ENCODE results near the gene PLEKHA5. TPM values are rescaled to one million over a fixed set of nuclear protein-coding genes. Genes with fewer than 3 reads are reported as not detected.
"Not testable (repeated sequence)": the region's sequence is repeated elsewhere in the genome, so short reads cannot be mapped to it uniquely, and the experiment has no call there.

Gene PLEKHA5
- polyA plus RNA-seq, 6 donors from 2014 or later: not detected

GRCh38 chr12:19305621-19306020 is 176.1 kb downstream of the PLEKHA5 start:
- H3K9me3 Mint-ChIP-seq; H3K4me1 Mint-ChIP-seq; H3K4me3 Mint-ChIP-seq; H3K27me3 Mint-ChIP-seq; H3K36me3 Mint-ChIP-seq; ATAC-seq (ENCODE audit: low read depth in 2 of 2); DNase-seq; H3K27ac Mint-ChIP-seq: not testable (repeated sequence)

GRCh38 chr12:19306366-19306765 is 176.8 kb downstream of the PLEKHA5 start:
- Mint-ChIP-seq H3K9me3 (peaks cover 0 to 3% (median 0%) of the 10 kb centered on the region in 7 donors), H3K27ac (no peak overlapping the region), H3K4me1 (no peaks in the 10 kb centered on the region), H3K36me3 (no peaks in the 10 kb centered on the region), H3K4me3 (no peak overlapping the region), H3K27me3 (no peaks in the 10 kb centered on the region)
- ATAC-seq (ENCODE audit: low read depth in 2 of 2): no peak
- DNase-seq: no peak

GRCh38 chr12:19307451-19307850 is 177.9 kb downstream of the PLEKHA5 start:
- DNase-seq (no peak), ATAC-seq (ENCODE audit: low read depth in 2 of 2) (no peak)
- Mint-ChIP-seq H3K36me3 (no peaks in the 10 kb centered on the region), H3K4me3 (no peak overlapping the region), H3K27ac (no peak overlapping the region), H3K4me1 (no peaks in the 10 kb centered on the region), H3K27me3 (no peaks in the 10 kb centered on the region), H3K9me3 (peaks cover 0 to 3% (median 0%) of the 10 kb centered on the region in 7 donors)

GRCh38 chr12:19311165-19311564 is 181.6 kb downstream of the PLEKHA5 start:
- no peak overlapping the region for H3K27ac Mint-ChIP-seq
- H3K36me3 Mint-ChIP-seq: no peaks in the 10 kb centered on the region
- peaks cover 0 to 3% (median 0%) of the 10 kb centered on the region in 7 donors for H3K9me3 Mint-ChIP-seq
- no peak overlapping the region for H3K4me3 Mint-ChIP-seq
- no peak for DNase-seq
- ATAC-seq (ENCODE audit: low read depth in 2 of 2): no peak
- no peaks in the 10 kb centered on the region for H3K27me3 Mint-ChIP-seq
- H3K4me1 Mint-ChIP-seq: no peaks in the 10 kb centered on the region

- DNase-seq (no peak), ATAC-seq (ENCODE audit: low read depth in 2 of 2) (no peak)
- Mint-ChIP-seq H3K9me3 (no peaks in the 10 kb centered on the region), H3K4me1 (no peaks in the 10 kb centered on the region), H3K4me3 (no peak overlapping the region), H3K27me3 (no peaks in the 10 kb centered on the region), H3K27ac (no peak overlapping the region), H3K36me3 (no peaks in the 10 kb centered on the region)
Observed at GRCh38 chr12:19312637-19313036, 183.1 kb downstream of the PLEKHA5 start.

GRCh38 chr12:19316425-19316824 is 186.9 kb downstream of the PLEKHA5 start:
- Mint-ChIP-seq H3K4me1 (no peaks in the 10 kb centered on the region), H3K4me3 (no peak overlapping the region), H3K36me3 (no peaks in the 10 kb centered on the region), H3K9me3 (no peaks in the 10 kb centered on the region), H3K27ac (no peak overlapping the region), H3K27me3 (no peaks in the 10 kb centered on the region)
- DNase-seq (no peak), ATAC-seq (ENCODE audit: low read depth in 2 of 2) (no peak)

- Mint-ChIP-seq H3K27me3 (no peaks in the 10 kb centered on the region), H3K4me3 (no peak overlapping the region), H3K36me3 (no peaks in the 10 kb centered on the region), H3K9me3 (peaks cover 0 to 3% (median 0%) of the 10 kb centered on the region in 7 donors), H3K27ac (no peak overlapping the region), H3K4me1 (no peaks in the 10 kb centered on the region)
- ATAC-seq (ENCODE audit: low read depth in 2 of 2): no peak
- no peak for DNase-seq
Observed at GRCh38 chr12:19322376-19322775, 192.8 kb downstream of the PLEKHA5 start.

GRCh38 chr12:19323805-19324204 is 194.3 kb downstream of the PLEKHA5 start:
- DNase-seq (no peak), ATAC-seq (ENCODE audit: low read depth in 2 of 2) (no peak)
- Mint-ChIP-seq H3K4me3 (no peak overlapping the region), H3K36me3 (no peaks in the 10 kb centered on the region), H3K27me3 (no peaks in the 10 kb centered on the region), H3K27ac (no peak overlapping the region), H3K4me1 (no peaks in the 10 kb centered on the region), H3K9me3 (peaks cover 0 to 5% (median 0%) of the 10 kb centered on the region in 7 donors)

GRCh38 chr12:19326102-19326501 is 196.6 kb downstream of the PLEKHA5 start:
- H3K36me3 Mint-ChIP-seq: no peaks in the 10 kb centered on the region
- peaks cover 0 to 5% (median 0%) of the 10 kb centered on the region in 7 donors for H3K9me3 Mint-ChIP-seq
- no peak overlapping the region for H3K4me3 Mint-ChIP-seq
- H3K27me3 Mint-ChIP-seq: no peaks in the 10 kb centered on the region
- no peak overlapping the region for H3K27ac Mint-ChIP-seq
- no peaks in the 10 kb centered on the region for H3K4me1 Mint-ChIP-seq
- DNase-seq (no peak), ATAC-seq (ENCODE audit: low read depth in 2 of 2) (no peak)

GRCh38 chr12:19332196-19332595 is 202.7 kb downstream of the PLEKHA5 start:
- no peak overlapping the region for H3K27ac Mint-ChIP-seq
- DNase-seq (no peak), ATAC-seq (ENCODE audit: low read depth in 2 of 2) (no peak)
- peaks cover 0 to 5% (median 0%) of the 10 kb centered on the region in 7 donors for H3K9me3 Mint-ChIP-seq
- H3K27me3 Mint-ChIP-seq: no peaks in the 10 kb centered on the region
- H3K4me3 Mint-ChIP-seq: no peak overlapping the region
- H3K36me3 Mint-ChIP-seq: no peaks in the 10 kb centered on the region
- H3K4me1 Mint-ChIP-seq: no peaks in the 10 kb centered on the region

- Mint-ChIP-seq H3K9me3 (peaks cover 0 to 6% (median 3%) of the 10 kb centered on the region in 7 donors), H3K27me3 (no peaks in the 10 kb centered on the region), H3K4me1 (no peaks in the 10 kb centered on the region), H3K36me3 (peaks cover 4 to 8% of the 10 kb centered on the region in 2 donors), H3K4me3 (no peak overlapping the region), H3K27ac (no peak overlapping the region)
- ATAC-seq (ENCODE audit: low read depth in 2 of 2) (no peak), DNase-seq (no peak)
Observed at GRCh38 chr12:19338405-19338804, 208.9 kb downstream of the PLEKHA5 start.

- not testable (repeated sequence) for H3K27ac Mint-ChIP-seq
Observed at GRCh38 chr12:19350850-19351249, 221.3 kb downstream of the PLEKHA5 start.

GRCh38 chr12:19351346-19351745 is 221.8 kb downstream of the PLEKHA5 start:
- no peak for DNase-seq
- H3K36me3 Mint-ChIP-seq: no peaks in the 10 kb centered on the region
- H3K9me3 Mint-ChIP-seq: peaks cover 0 to 16% (median 8%) of the 10 kb centered on the region in 7 donors
- H3K27ac Mint-ChIP-seq: peak overlapping the region in 2 of 6 donors; percentile 45 to 70
- ATAC-seq (ENCODE audit: low read depth in 2 of 2): no peak
- H3K27me3 Mint-ChIP-seq: no peaks in the 10 kb centered on the region
- no peak overlapping the region for H3K4me3 Mint-ChIP-seq
- H3K4me1 Mint-ChIP-seq: no peaks in the 10 kb centered on the region

More at GRCh38 chr12:19350850-19351249, 221.3 kb downstream of the PLEKHA5 start:
- H3K4me3 Mint-ChIP-seq; ATAC-seq (ENCODE audit: low read depth in 2 of 2); H3K27me3 Mint-ChIP-seq; DNase-seq; H3K36me3 Mint-ChIP-seq; H3K4me1 Mint-ChIP-seq: not testable (repeated sequence)
- H3K9me3 Mint-ChIP-seq: peaks cover 0 to 16% (median 8%) of the 10 kb centered on the region in 7 donors

GRCh38 chr12:19369691-19370148 is 240.2 kb downstream of the PLEKHA5 start:
- Mint-ChIP-seq H3K27me3 (no peaks in the 10 kb centered on the region), H3K36me3 (no peaks in the 10 kb centered on the region), H3K4me1 (no peaks in the 10 kb centered on the region), H3K4me3 (no peak overlapping the region), H3K9me3 (no peaks in the 10 kb centered on the region), H3K27ac (no peak overlapping the region)
- no peak for DNase-seq
- ATAC-seq (ENCODE audit: low read depth in 2 of 2): no peak

- DNase-seq (no peak), ATAC-seq (ENCODE audit: low read depth in 2 of 2) (no peak)
- H3K4me3 Mint-ChIP-seq: no peak overlapping the region
- H3K27me3 Mint-ChIP-seq: no peaks in the 10 kb centered on the region
- H3K27ac Mint-ChIP-seq: no peak overlapping the region
- H3K36me3 Mint-ChIP-seq: no peaks in the 10 kb centered on the region
- no peaks in the 10 kb centered on the region for H3K4me1 Mint-ChIP-seq
- H3K9me3 Mint-ChIP-seq: no peaks in the 10 kb centered on the region
Observed at GRCh38 chr12:19373586-19373985, 244.1 kb downstream of the PLEKHA5 start.

Data from naive B cell (primary cell).